Loucy (cell line): ENCODE data around the gene HYAL4.

ENCODE experiments used
- EZH2phosphoT487 ChIP-seq: fragments of 200-600 bp; IDR thresholded peaks from 2 replicates; pipeline ENCODE4 v1.6.1; 2018; ENCODE audit warnings: antibody characterized with exemption, mild to moderate bottlenecking, moderate library complexity, borderline replicate concordance
- TF ChIP-seq, protein P1 (sequence below): fragments of 200-600 bp; sonication (generic); conservative IDR thresholded peaks from 2 replicates; pipeline ENCODE4 v1.5.1; 2014; ENCODE audit warnings: mild to moderate bottlenecking, antibody characterized with exemption, low read length

DNA sequence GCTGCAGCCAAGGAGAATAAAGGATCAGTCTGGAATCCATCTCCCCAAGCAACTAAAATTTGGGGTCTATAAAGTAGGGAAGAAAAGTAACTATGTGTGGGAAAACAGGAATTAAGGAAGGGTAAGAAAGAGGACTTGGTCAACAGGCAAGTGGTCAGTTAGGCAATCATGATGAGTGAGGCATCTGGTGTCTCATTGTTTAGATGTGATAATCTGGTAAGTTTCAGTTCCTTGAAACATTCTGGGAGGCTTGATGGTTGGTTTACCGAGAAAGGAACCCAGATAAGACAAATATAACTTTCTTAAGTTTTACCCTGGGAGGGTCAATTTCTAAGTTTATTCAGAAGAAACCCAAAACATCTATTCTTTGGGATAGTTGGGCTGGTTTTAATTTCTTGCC lies 22.3 kb downstream of the HYAL4 start:
- no peak for TF ChIP-seq EZH2phosphoT487
- TF ChIP-seq, protein P1, sequence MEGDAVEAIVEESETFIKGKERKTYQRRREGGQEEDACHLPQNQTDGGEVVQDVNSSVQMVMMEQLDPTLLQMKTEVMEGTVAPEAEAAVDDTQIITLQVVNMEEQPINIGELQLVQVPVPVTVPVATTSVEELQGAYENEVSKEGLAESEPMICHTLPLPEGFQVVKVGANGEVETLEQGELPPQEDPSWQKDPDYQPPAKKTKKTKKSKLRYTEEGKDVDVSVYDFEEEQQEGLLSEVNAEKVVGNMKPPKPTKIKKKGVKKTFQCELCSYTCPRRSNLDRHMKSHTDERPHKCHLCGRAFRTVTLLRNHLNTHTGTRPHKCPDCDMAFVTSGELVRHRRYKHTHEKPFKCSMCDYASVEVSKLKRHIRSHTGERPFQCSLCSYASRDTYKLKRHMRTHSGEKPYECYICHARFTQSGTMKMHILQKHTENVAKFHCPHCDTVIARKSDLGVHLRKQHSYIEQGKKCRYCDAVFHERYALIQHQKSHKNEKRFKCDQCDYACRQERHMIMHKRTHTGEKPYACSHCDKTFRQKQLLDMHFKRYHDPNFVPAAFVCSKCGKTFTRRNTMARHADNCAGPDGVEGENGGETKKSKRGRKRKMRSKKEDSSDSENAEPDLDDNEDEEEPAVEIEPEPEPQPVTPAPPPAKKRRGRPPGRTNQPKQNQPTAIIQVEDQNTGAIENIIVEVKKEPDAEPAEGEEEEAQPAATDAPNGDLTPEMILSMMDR: no peak
